ENCODE data around the gene ZBTB24.

The ZBTB24 gene

DNA sequence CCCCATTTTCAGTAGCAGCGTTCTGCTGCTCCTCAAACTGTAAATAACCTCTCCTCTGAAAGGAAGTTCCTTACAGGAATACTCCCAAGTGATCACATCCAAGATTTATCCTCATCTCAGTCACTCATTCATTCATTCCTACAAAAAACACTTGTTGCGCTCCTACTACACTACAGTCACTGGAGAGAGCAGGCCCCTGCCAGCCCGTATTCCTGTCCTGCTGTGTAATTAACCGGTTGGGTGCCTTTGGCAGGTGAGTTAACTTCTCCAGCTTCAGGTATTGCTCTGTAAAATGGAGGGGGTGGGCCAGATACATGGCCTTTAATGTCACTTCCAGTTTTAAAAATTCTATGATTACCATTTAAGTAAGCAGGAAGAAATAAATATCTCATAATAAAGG lies 15.0 kb upstream of the ZBTB24 start:
- no peak for DNase-seq

DNA sequence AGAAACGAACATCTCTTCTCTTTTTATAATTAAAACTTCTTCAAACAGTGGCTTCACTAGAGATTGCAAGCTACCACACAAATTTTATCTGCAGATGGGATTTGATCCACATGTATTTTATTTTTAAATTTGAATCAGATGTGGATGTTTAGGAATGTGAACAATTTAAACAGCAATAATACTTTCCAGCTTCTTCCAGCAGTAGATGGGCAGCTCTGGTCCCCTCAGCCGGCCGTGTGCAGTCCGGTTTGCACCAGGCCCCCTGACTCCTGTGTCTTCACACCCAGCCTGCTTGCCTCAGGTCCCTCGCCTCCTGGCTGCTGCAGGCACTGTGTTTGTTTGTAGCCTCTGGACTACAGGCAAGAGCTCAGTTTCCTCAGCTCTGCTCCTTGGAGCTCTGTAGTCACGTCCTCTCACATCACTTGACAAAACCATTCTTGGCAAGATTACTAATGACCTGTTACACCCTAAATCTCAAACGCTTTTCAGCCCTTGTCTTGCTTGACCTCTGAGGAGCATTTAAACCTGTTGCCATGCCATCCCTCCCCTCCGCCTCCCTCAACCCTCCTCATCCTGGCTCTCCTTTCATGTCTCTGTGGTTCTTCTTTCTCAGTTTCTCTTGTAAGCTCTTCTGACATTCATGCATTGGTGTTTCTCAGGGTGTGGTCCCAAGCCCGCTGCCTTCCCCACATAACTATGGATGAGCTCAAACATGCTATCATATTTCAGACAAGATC lies 13.2 kb upstream of the ZBTB24 start:
- no peak for DNase-seq

DNA sequence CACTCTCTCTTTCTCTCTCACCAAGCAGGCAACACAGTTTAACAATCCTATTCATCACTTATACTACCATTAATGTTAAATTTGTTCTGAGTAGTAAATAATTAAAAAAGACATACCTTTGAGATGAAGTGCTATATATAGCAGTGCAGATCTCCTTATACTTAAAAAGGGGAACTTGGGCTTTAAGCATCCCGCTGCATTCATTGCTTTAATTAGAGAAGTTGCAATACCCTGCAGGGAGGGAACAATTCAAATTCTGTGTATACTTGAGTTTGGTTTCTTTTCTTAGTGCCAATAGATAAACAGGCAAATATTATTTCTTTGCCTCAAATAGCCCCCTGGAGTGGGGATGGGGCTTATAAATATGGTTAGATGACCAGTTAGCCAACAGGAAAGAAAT lies 10.8 kb upstream of the ZBTB24 start:
- no peak for DNase-seq

DNA sequence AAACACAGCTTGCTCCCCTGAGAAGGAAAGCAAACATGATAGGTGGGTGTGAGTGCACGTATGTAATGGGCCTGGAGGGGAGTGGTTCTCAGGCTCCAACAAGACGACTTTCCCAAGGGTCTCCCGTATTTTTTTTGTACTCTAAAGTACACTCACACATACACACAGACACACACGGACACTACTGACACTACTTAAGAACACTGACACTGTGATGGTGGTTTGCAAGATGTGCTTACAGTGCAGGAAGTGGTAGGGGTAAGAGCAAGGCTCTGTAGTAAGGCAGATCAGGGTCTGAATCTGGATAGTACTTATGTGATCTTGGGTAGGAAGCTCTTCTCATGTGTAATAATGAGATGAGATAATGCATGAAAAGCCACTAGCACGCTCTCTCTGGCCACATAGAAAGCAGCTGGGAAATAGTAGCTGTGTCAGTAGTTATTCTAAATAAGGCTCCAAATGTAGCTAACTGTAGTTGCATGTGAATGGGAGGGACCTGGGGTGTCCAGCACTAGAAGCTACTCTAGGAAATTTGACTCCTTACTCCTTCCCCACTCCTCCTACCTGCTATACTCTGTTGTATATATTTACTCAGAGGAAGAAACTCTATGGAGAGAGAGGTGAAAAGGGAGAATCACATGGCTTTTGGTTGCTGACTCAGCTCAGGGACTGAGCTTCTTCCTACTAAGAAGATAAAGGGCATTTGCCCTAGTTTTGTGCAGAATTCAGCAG lies 8.4 kb upstream of the ZBTB24 start:
- no peak for DNase-seq

DNA sequence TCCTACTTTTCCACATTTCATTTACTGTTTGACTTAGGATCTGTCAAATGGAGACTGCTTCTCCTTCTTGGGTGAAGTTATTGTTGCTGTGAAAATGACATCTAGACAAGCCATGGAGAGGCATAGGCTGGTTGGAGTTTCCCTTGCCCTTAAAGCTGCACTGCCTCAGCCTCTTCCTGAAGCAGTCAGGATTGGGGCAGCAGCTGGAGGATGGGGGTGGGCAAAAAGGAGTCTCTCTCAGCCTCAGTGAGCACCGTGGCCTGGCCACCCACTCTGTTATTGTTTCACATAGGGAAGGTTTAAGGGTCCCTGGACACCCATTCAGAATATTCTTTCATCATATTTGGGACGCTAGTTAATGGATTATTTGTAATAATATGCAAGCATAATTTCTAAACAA lies 7.7 kb upstream of the ZBTB24 start:
- DNase-seq: no peak

DNA sequence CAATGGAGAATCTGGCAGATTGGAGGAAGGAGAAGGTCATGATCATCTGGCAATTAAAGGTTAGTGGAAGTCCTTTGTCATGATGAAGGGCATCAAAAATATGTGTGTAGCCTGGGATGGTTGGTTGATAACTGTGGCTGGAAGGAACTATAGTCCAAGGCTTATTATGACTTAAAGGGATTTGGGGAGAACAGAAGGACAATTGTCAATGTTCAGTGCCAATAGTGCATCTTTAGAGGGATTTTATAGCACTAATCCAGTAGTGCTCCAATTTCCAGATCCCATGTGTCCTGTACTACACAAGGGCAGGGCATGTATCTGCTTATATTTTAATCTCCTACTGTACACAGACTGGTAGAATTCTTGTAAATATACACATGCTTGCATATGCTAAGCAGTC lies 5.0 kb upstream of the ZBTB24 start:
- DNase-seq: no peak

DNA sequence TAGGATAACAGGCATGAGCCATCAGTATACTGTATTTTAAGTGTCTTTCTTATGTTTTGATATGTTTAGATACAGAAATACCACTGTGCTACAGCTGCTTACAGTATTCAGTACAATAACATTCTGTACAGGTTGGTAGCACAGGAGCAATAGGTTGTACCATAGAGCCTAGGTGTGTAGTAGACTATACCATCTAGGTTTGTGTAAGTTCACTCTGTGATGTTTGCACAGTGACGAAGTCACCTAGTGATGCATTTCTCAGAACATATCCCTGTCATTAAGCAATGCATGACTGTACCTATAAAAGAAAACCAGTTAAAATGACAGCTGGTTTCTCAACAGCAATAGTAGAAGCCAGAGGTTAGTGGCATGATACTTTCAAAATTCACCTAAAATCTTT lies 3.0 kb upstream of the ZBTB24 start:
- no peak for DNase-seq

DNA sequence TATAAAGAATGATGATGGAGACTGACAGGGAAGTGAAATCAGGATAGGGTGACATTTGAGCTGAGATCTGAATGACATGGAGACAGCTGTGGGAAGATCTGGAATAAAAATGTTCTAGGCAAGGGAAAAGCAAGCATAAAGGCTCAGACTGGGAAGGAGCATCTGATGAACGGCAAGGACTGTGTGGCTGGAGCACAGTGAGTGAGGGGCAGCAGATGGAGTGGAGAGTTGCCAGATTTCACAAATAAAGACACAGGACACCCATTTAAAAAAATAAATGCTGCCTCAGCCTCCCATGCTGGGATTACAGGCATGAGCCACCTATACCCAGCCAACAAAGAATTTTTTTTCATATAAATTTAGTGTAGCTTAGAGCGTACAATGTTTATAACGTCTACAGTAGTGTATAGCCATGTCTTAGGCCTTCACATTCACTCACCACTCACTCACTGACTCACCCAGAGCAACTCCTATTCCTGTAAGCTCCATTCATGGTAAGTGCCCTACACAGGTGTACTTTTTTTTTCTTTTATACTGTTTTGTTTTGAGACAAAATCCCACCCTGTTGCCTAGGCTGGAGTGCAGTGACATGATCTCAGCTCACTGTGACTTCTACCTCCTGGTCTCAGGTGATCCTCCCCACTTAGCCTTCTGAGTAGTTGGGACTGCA lies 2.4 kb upstream of the ZBTB24 start:
- DNase-seq: no peak

DNA sequence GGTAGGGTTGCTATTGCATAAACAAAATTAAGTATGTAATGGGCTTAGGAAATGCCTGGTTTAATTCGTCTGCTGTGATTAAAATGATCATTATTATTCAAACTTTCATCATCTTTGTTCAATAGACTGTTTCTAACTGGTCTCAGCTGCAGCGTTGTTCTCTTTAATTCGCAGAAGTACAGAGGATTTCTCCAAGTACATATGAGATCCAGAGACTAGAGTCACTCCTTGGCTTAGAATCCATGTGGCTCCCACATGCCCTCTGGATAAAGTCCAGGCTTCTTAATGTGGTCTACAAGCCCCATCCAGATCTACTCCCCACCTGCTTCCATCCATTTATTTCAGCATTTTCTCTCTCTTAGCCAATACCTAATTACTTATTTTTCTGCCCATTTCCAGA lies 1.1 kb upstream of the ZBTB24 start:
- DNase-seq: no peak

DNA sequence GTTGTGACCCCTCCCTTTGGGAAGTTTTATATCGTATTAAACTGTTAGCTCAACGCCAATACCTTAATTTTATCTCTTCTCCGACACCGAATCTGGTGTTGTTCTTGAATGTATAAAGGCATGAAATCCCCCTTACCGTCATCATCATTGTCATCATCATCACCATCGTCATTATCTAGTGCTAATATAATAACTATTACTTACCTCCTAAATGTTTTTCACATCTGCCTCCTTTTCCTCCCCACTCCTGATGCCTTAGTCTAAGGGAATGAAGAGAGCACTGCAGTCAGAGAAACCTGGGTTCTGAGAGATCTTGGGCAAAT lies 677 bp upstream of the ZBTB24 start:
- DNase-seq: no peak

DNA sequence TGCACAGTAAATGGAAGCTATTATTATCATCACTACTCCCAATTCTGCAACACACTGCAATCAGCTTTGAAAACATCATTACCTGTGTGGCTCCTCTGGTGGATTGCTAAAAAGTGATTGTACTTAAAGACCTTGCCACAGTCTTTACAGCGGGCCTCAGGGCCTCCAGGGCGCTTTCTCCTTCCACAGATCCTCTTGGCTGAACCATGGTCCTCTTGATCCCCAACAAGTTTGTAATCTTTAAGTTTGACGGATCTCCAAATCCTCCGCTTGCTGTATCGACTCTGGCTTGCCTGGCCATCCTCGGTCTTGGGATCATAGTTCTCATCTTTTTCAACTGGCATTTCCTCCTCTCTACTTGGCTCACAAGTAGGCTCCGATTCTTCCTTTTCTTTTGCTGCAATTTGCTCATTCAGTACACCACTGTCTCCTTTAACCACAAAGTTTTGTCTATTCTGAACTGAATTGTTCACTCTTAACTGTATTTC lies 2.0 kb downstream of the ZBTB24 start:
- DNase-seq: no peak

DNA sequence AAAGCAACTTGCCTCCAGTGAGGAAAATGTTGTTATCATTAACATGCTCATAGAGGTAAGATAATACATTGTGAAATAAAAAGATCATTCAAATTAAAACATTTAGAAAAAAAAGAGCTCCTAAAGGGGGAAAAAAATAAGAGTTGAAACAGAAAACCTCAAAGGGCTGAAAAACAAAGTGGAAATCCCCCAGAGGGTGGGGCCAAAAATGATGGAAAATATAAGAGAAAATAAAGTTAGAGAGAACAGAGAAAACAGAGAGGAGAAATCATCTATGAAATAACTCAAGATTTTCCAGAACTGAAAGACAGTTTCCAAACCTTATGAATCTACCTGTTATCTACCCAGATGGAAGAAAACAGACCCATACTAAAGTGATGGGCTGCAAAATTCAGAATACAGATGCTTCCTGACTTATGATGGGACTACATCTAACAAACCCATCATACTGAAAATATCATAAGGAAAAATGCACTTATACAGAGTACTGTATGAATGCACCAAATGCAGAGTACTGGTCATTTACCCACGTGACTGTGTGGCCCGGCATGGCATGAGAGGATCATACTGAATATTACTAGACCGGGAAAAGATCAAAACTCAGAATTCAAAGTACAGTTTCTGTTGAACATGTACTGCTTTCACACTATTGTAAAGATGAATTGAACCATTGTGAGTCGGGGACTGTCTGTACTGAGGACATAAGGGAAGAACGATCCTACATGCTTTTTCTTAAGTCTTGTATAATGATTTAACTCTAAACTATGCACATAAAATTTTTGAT lies 4.0 kb downstream of the ZBTB24 start:
- DNase-seq: no peak

DNA sequence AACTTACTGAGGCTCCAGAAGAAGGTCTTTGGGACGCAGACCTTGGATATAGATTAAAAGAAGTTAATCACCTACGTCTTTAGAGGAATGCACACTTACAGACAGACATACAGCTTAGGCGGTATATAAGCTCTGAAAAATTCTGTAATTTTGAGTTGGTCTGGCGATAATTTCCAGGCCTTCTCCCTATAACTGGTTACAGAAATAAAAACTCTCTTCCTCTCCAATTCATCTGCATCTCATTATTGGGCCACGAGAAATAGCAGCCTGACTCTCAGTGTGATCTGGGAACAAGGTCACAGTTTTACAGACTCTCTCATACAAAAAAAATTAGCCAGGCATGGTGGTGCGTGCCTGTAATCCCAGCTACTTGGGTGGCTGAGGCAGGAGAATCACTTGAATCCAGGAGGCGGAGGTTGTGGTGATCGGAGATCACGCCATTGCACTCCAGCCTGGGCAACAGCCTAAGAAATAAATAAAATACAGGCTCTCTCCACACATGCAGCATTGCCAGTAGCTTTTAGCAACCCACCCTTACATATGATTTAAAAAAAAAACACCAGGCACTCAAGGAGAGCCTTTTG lies 4.7 kb downstream of the ZBTB24 start:
- DNase-seq: no peak

DNA sequence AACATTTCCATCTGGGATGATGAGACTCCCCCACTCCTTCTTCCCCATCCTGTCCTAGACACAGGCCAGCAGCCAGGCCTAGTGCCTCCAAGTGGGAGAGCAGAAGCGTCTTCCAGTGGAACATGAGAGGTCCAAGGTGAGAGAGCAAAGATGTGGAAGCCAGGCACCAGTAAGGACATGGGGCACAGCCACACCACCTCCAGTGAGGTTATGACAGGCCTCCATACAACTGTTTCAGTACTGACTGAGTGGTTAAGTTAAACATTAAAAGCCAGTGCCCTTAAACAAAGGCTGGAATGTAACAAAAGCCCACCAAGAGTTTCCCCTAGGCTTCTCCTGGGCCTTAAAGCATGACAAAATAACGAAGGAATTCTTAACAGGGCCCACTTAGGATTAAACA lies 5.3 kb downstream of the ZBTB24 start:
- no peak for DNase-seq

DNA sequence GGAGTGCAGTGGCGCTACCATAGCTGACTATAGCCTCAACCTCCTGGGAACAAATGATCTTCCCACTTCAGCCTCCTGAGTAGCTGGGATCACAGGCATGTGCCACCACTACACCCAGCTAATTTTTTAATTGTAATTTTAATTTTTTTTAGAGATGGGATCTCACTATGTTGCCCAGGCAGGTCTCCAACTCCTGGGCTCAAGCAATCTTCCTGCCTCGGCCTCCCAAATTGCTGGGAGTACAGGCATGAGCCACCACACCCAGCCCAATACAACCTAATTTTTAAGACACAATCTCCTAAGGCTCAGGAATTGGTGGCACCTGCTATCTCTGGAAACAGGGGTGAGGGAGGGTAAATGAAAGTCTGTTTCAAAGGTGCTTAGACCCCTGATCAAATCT lies 5.8 kb downstream of the ZBTB24 start:
- DNase-seq: no peak

DNA sequence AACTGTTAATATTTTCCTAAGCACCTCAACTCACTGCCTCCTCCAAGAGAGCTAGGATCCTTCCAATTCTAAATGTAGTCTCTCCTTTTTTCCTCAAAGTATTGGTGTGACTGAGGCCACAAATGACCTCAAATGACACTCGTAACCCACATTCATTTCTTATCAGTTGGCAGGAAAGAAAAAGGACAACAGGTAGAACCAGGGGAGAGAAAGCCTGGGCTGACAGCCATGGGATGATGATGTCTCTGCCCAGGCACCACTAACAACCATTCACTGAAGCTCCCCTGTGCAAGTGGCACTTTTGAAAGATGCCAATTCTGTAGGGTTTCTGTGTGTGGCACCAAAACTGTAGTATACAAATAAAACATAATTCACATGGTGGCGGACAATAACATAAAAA lies 7.4 kb downstream of the ZBTB24 start:
- DNase-seq: no peak

DNA sequence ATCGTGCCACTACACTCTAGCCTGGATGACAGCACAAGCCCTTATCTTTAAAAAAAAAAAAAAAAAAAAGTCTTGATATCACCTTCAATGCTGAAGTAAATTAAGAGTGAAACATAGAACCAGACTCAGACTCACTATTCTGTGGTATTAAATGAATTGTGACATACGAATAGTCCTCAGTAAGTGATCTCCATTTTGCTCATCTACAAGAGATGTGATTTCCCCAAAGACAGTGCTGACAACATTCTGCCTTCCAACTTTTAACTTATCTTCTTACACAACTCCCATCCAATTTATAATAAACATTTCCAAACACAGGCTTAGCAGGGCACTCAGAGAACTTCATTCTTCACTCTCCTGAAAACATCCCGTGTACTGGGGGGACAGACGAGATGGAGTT lies 8.0 kb downstream of the ZBTB24 start:
- DNase-seq: no peak

DNA sequence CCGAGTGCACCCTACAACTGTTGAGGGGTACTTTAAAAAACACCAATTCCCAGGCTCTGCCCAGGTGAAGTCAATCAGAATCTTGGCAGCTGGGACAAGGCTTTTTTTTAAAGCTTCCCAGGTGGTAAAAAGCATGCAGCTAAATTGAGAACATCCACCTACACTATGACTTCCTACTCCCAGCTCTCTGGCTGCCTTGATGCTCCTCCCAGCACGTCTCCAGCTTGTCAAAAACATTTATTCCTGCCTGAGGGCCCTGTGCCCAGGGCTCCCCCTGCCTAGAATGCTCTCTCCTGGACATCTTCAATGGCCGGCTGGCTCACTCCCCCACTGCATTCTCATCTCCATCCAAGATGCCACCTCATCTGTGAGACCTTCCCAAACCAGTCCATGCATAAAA lies 9.9 kb downstream of the ZBTB24 start:
- no peak for DNase-seq

DNA sequence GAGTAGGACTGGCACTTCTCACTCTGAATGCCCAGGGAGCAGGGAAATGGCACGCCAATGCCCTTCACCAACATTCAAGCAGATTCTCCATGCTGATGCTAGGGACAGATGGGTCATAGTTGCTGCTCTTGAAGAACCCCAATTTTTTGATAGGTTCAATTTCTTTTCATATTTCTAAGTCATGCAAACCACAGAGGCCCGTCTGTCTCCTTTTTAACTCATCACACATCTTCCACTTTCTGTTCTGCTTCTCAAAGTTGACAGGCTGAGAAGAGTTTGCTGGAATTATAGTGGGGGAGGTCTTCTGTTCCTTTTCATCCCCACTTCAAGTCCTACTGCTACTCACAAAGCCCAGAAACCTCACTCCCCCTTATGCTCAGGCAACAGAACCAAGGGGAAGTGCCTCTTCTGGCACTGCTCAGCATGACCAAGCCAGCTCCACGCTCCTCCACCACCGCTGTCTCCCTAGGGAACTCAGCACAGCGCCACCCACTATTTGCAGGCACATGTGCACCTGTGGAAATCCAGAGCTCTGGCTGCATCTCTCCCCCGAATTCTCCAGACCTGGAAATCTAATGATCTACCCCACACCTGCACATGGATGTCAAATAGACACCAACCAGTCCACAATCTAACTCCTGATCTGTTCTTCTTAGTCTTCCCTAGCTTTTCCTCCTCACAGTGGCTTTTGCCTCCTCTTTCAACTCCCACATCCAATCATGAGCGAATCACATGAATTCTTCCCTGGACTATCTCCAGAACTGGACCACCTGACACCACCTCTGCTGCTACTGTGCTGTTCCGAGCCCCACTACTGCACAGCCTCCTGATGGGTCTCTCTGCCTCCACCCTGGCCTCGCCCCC lies 10.7 kb downstream of the ZBTB24 start:
- no peak for DNase-seq

DNA sequence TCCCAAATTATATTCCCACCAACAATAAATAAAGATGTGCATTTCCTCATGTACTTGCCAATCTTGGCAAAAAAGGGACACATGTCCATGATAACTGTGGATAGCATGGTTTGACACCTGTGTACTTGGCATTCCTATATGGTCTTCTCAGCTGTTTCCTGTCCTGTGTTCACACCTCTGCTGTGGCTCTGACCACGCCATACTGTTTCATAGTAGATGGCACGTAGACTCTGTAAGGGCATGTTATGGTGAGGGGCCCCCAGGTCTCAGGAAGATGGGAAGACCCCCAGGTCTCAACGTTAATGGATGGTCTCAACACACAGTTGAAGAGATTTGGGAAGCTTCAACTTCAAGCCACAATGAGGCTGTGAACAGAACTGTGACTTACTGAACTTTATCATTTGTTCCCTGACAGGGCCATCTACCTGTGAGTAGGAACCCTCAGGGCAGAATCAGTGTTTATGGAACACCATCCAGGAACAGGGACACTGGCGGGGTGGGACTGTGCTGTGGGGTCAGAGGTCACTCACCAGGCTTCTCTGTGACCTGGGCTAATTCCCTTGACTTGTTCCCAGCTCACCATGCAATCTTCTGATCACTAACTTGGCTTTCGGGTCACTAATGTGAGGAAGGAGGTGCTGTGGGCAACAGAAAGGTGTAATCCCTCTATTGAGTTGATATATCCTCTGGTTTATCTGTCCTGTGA lies 11.8 kb downstream of the ZBTB24 start:
- no peak for DNase-seq

DNA sequence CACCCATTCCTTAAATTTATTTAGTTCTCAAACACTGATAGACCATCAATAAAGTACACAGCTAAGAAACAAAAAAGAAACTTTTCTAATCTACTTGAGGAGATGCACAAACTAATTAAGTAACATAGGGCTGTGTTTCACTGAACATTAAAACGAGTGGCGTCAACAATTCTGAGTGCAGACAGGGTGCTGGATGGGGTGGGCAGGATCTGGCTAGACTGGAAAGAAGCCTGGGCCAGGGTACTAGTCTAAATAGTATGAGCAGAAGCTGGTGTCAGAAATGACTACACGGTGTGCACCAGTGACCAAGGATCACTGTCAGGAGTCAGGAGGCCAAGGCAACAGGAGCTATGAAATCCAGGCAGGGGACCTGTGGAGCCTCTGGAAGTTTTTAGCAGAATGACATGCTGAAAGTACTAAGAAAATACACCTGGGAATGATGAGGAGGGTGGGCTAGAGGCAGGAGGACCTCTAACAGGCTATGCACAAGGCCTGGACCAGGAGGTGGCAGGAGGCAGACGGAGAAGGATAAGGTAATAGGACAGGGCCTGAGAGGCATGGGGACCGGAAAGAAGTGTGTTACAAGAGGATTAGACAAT lies 13.3 kb downstream of the ZBTB24 start:
- DNase-seq: no peak

Data from NK-92 treated with Interleukin-12 subunit alpha and Interleukin-12 subunit beta, amount 100 ng/mL, for 24 hours (cell line).